ENCODE measurements around the gene CASP8AP2. TPM values are rescaled to one million over a fixed set of nuclear protein-coding genes. Genes with fewer than 3 reads are reported as not detected.

The CASP8AP2 gene
- total and polyA plus RNA-seq, 2 of the 13 experiments (the other 11 are each of a cell fraction or from before 2014, with no cell fraction given): 5.7 to 13.5 TPM

DNA sequence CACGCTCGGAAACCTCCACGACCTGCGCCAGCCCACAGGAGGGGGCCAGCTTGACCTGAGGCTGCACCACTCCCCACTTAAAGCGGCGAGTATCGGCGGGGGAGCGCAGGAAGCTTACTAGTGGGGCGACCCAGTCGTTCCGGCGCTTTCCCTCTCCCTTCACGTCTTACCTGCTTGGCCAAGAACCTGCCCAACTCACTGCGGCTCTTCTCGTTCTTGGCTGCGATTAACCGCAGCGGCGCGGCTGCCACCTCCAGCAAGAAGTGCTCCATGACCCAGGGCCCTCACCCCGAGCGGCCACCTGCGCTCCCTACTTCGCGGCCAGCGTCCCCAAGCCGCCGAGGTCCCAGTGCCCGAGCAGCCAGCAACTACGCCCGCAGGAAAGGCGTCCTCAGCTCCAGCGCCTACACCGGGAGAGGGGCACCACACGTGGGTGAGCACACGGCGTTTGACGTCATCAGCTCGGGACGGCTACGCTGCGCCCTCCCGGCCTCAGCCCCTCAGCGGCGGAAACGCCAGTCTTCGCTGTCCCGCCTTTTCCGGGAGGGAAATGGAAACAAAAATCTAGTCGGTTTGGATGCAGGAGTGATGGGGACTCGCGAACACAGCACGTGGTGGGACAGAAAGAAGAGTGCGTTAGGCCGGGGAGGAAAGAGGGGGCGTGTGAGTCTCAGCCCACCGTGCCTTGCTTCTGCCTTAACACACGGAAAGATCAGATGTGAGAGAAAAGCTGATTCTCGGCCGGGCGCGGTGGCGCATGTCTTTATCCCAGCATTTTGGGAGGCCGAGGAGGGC is 10.1 kb upstream of the CASP8AP2 start, which contains the start of gene MDN1:
Gene MDN1, minus strand, starts transcription at position 459 of the 795 bp plus-strand sequence. Its CDS starts 187 bp downstream, at position 272.
- ChIA-PET POLR2A (interaction anchor here (0.7 to 3.3 kb wide), 7 partner anchors 10 to 181 kb away, joined by 3 to 52 read pairs (median 3); partner anchors contain the start of genes CASP8AP2 and LYRM2), CTCF (ENCODE audit: low intra/inter-chr PET ratio, low total read pairs) (no interaction called here)
- no peaks in the 10 kb centered on the region; a peak in 1 of 5 replicates for H3K27me3 ChIP-seq (ENCODE audit: control insufficient read depth in 1 of 2, insufficient read depth in 2 of 2, low read length in 2 of 2)
- peaks cover 48% of the 10 kb centered on the region for H3K79me2 ChIP-seq (ENCODE audit: insufficient read depth, low read length)
- ATAC-seq (peak; percentile 97), FAIRE-seq (peak; percentile 93), DNase-seq (ENCODE audit: low spot score) (peak; percentile 91)
- H3K4me1 ChIP-seq (ENCODE audit: insufficient read depth, low read length): peaks cover 27% of the 10 kb centered on the region
- peak within 1 kb of the TSS; percentile 78 to 91 (median 79) for H3K4me3 ChIP-seq (replicated peaks in 1 of 3; ENCODE audit: insufficient read depth in 1 of 3, low read depth in 2 of 3, low read length in 3 of 3)
- in situ Hi-C loops (cut with HindIII; ENCODE audit: extremely low pct_ligation_motif_present, low pct_unique_long_range_greater_than_20kb): no loop called here
- no peaks in the 10 kb centered on the region; the same call in 1 of the 2 replicates for H4K20me1 ChIP-seq (ENCODE audit: insufficient read depth, low read length)
- H3K9ac ChIP-seq (ENCODE audit: insufficient read depth, low read depth, low read length): peak within 1 kb of the TSS; percentile 89
- WGBS (ENCODE audit: low lambda C conversion rate): 1% methylated on average over 32 of the region's 65 CpGs
- peak within 1 kb of the TSS; percentile 83 for H3K27ac ChIP-seq (ENCODE audit: extremely low read length, insufficient read depth, low read length)
- BruUV-seq (replicated peaks): TSS peak; percentile 69
- intact Hi-C loops (cut with micrococcal nuclease; ENCODE audit: unreplicated experiment): loop anchor here (1.0 kb wide), 1 partner anchor 10 kb away; the partner anchor contains the start of gene CASP8AP2
- peaks cover 0 to 2% of the 10 kb centered on the region in 2 experiments; a peak in 1 of 5 replicates for H3K36me3 ChIP-seq (replicated peaks in 1 of 2; ENCODE audit: control insufficient read depth in 1 of 2, insufficient read depth in 2 of 2, low read length in 2 of 2)
- peak within 1 kb of the TSS; percentile 83 for H3K4me2 ChIP-seq (ENCODE audit: low read depth, low read length)
- no peaks in the 10 kb centered on the region for H3K9me3 ChIP-seq (ENCODE audit: low read length)
- H2AFZ ChIP-seq (ENCODE audit: low read length): peak within 1 kb of the TSS; percentile 92
- TF ChIP-seq SRSF9 (IDR thresholded peaks at IDR 0.05; ENCODE audit: borderline replicate concordance, insufficient read depth, low read depth, low read length, poor library complexity, severe bottlenecking): no peak
- TF ChIP-seq, protein P1, sequence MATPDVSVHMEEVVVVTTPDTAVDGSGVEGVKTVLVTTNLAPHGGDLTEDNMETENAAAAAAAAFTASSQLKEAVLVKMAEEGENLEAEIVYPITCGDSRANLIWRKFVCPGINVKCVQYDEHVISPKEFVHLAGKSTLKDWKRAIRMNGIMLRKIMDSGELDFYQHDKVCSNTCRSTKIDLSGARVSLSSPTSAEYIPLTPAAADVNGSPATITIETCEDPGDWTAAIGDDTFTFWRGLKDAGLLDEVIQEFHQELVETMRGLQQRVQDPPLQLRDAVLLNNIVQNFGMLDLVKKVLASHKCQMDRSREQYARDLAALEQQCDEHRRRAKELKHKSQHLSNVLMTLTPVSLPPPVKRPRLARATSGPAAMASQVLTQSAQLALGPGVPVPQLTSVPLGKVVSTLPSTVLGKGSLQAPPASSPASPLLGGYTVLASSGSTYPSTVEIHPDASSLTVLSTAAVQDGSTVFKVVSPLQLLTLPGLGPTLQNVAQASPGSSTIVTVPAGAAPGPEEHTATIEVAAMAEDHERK (CRISPR knock-in tag; IDR thresholded peaks at IDR 0.05; ENCODE audit: low read depth): peak; percentile 90
- no peak for TF ChIP-seq SKI (IDR thresholded peaks at IDR 0.05; ENCODE audit: partially characterized antibody)
- TF ChIP-seq RCOR2 (CRISPR knock-in tag; IDR thresholded peaks at IDR 0.05): no peak; the same call in 1 of the 2 replicates
- TF ChIP-seq, protein P2, sequence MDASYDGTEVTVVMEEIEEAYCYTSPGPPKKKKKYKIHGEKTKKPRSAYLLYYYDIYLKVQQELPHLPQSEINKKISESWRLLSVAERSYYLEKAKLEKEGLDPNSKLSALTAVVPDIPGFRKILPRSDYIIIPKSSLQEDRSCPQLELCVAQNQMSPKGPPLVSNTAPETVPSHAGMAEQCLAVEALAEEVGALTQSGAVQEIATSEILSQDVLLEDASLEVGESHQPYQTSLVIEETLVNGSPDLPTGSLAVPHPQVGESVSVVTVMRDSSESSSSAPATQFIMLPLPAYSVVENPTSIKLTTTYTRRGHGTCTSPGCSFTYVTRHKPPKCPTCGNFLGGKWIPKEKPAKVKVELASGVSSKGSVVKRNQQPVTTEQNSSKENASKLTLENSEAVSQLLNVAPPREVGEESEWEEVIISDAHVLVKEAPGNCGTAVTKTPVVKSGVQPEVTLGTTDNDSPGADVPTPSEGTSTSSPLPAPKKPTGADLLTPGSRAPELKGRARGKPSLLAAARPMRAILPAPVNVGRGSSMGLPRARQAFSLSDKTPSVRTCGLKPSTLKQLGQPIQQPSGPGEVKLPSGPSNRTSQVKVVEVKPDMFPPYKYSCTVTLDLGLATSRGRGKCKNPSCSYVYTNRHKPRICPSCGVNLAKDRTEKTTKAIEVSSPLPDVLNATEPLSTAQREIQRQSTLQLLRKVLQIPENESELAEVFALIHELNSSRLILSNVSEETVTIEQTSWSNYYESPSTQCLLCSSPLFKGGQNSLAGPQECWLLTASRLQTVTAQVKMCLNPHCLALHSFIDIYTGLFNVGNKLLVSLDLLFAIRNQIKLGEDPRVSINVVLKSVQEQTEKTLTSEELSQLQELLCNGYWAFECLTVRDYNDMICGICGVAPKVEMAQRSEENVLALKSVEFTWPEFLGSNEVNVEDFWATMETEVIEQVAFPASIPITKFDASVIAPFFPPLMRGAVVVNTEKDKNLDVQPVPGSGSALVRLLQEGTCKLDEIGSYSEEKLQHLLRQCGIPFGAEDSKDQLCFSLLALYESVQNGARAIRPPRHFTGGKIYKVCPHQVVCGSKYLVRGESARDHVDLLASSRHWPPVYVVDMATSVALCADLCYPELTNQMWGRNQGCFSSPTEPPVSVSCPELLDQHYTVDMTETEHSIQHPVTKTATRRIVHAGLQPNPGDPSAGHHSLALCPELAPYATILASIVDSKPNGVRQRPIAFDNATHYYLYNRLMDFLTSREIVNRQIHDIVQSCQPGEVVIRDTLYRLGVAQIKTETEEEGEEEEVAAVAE (CRISPR knock-in tag; IDR thresholded peaks at IDR 0.05; ENCODE audit: borderline replicate concordance): peak; percentile 87
- TF ChIP-seq ZMYM4 (CRISPR knock-in tag; IDR thresholded peaks at IDR 0.05): peak; percentile 91
- TF ChIP-seq, protein P3, sequence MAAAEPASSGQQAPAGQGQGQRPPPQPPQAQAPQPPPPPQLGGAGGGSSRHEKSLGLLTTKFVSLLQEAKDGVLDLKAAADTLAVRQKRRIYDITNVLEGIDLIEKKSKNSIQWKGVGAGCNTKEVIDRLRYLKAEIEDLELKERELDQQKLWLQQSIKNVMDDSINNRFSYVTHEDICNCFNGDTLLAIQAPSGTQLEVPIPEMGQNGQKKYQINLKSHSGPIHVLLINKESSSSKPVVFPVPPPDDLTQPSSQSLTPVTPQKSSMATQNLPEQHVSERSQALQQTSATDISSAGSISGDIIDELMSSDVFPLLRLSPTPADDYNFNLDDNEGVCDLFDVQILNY (CRISPR knock-in tag; conservative IDR thresholded peaks at IDR 0.05): peak; percentile 14; the same call in 1 of the 2 replicates
- TF ChIP-seq ZMYM2 (CRISPR knock-in tag; IDR thresholded peaks at IDR 0.05): 0 out of 2 replicates have a peak, but pooled peaks have one; percentile 76
- no peak for TF ChIP-seq MIXL1 (CRISPR knock-in tag; IDR thresholded peaks at IDR 0.05)
- TF ChIP-seq, protein P4, sequence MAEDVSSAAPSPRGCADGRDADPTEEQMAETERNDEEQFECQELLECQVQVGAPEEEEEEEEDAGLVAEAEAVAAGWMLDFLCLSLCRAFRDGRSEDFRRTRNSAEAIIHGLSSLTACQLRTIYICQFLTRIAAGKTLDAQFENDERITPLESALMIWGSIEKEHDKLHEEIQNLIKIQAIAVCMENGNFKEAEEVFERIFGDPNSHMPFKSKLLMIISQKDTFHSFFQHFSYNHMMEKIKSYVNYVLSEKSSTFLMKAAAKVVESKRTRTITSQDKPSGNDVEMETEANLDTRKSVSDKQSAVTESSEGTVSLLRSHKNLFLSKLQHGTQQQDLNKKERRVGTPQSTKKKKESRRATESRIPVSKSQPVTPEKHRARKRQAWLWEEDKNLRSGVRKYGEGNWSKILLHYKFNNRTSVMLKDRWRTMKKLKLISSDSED (CRISPR knock-in tag; IDR thresholded peaks at IDR 0.05): no peak
- TF ChIP-seq ZNF629 (CRISPR knock-in tag; conservative IDR thresholded peaks at IDR 0.05): no peak; the same call in 1 of the 2 replicates
- TF ChIP-seq ZNF121 (CRISPR knock-in tag; IDR thresholded peaks at IDR 0.05): 0 out of 2 replicates have a peak, but pooled peaks have one; percentile 38
- no peak for TF ChIP-seq ZSCAN12 (CRISPR knock-in tag; IDR thresholded peaks at IDR 0.05)
- TF ChIP-seq, protein P5, sequence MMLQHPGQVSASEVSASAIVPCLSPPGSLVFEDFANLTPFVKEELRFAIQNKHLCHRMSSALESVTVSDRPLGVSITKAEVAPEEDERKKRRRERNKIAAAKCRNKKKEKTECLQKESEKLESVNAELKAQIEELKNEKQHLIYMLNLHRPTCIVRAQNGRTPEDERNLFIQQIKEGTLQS (CRISPR knock-in tag; IDR thresholded peaks at IDR 0.05): 0 out of 2 replicates have a peak, but pooled peaks have one; percentile 24

Data from HepG2 (cell line).